OCI-LY3 (cell line): ENCODE data around the gene ARID3B.

Experiments
- EZH2phosphoT487 ChIP-seq: fragments of 200-600 bp; shearing (Covaris generic); IDR thresholded peaks from 2 replicates; pipeline ENCODE4 v1.6.1; 2018; ENCODE audit warnings: antibody characterized with exemption, mixed run types, low read depth
- TF ChIP-seq, protein P1 (sequence below): fragments of 200-600, 300-600 bp; sonication (generic); IDR thresholded peaks from 2 replicates; pipeline ENCODE4 v1.5.1; 2014; ENCODE audit warnings: antibody characterized with exemption, low read length, low read depth

GRCh38 chr15:74525309-74525708 lies 15.7 kb upstream of the ARID3B start:
- TF ChIP-seq, protein P1, sequence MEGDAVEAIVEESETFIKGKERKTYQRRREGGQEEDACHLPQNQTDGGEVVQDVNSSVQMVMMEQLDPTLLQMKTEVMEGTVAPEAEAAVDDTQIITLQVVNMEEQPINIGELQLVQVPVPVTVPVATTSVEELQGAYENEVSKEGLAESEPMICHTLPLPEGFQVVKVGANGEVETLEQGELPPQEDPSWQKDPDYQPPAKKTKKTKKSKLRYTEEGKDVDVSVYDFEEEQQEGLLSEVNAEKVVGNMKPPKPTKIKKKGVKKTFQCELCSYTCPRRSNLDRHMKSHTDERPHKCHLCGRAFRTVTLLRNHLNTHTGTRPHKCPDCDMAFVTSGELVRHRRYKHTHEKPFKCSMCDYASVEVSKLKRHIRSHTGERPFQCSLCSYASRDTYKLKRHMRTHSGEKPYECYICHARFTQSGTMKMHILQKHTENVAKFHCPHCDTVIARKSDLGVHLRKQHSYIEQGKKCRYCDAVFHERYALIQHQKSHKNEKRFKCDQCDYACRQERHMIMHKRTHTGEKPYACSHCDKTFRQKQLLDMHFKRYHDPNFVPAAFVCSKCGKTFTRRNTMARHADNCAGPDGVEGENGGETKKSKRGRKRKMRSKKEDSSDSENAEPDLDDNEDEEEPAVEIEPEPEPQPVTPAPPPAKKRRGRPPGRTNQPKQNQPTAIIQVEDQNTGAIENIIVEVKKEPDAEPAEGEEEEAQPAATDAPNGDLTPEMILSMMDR: no peak
- no peak for TF ChIP-seq EZH2phosphoT487
